HepG2 (cell line): ENCODE results near the gene CRYGS. TPM values are rescaled to one million over a fixed set of nuclear protein-coding genes. Genes with fewer than 3 reads are reported as not detected.

Experiments
- ATAC-seq: fragments of 200-7000 bp; cut with Tn5 transposase; 3 replicates; pipeline ENCODE4 v1.9.1; 2020; ENCODE audit warnings: mild to moderate bottlenecking, moderate library complexity
- BruUV-seq: library from RNA; stranded (reverse); fragments of 400-500 nt; replicated peaks from 2 replicates; lab custom pipeline; 2021; lab: Mats Ljungman, UMichigan
- CTCF ChIA-PET: fragments of 300-600 bp; formaldehyde crosslinking; extraction: SDS; loops from one replicate; lab custom pipeline; 2021; ENCODE audit warnings: low total read pairs, inconsistent platforms, low intra/inter-chr PET ratio; lab: Yijun Ruan, JAX
- POLR2A ChIA-PET: fragments of 350-600 bp; sonication (Branson Sonifier 250); formaldehyde crosslinking; loops from one replicate; lab custom pipeline; 2020; ENCODE audit warnings: antibody characterized with exemption, inconsistent platforms; lab: Yijun Ruan, JAX
- DNase-seq: peaks from one replicate; pipeline ENCODE4 v3.0.0-alpha.2; 2015; ENCODE audit warnings: low spot score
- FAIRE-seq: peaks from 3 replicates; lab custom pipeline; 2011; peaks lifted over from hg19 to GRCh38; lab: Jason Lieb, UNC
- H2AFZ ChIP-seq: one replicate; pipeline ENCODE4 v1.6.1; 2011; ENCODE audit warnings: low read length, inconsistent platforms
- H3K27ac ChIP-seq: fragments of 300-600 bp; 3 replicates; pipeline ENCODE4 v1.8.0; 2011; ENCODE audit warnings: mixed run types, mild to moderate bottlenecking, mixed read lengths, low read length, inconsistent platforms; ENCODE audit not compliant: insufficient read depth; ENCODE audit errors: extremely low read length
- H3K27me3 ChIP-seq, 2 experiments: fragments of 200-600 bp in 1 of 2; 2 replicates in 1 of 2; 3 replicates in 1 of 2; pipeline versions ENCODE4 v1.6.0 to v1.8.0; 2011; ENCODE audit warnings: low read length in 2 of 2, mild to moderate bottlenecking in 2 of 2, moderate library complexity in 2 of 2, inconsistent platforms in 1 of 2; ENCODE audit not compliant: insufficient read depth in 2 of 2, control insufficient read depth in 1 of 2
- H3K36me3 ChIP-seq, 2 experiments: fragments of 200-600 bp in 1 of 2; replicated peaks in 1 of 2; 2 replicates in 1 of 2; 3 replicates in 1 of 2; pipeline versions ENCODE4 v1.5.1 to v1.8.0; 2011; ENCODE audit warnings: low read length in 2 of 2, inconsistent platforms in 1 of 2; ENCODE audit not compliant: insufficient read depth in 2 of 2, control insufficient read depth in 1 of 2
- H3K4me1 ChIP-seq: 2 replicates; pipeline ENCODE4 v1.5.1; 2012; ENCODE audit warnings: low read length, inconsistent platforms; ENCODE audit not compliant: insufficient read depth
- H3K4me2 ChIP-seq: 2 replicates; pipeline ENCODE4 v1.6.0; 2011; ENCODE audit warnings: low read depth, low read length, inconsistent platforms
- H3K4me3 ChIP-seq, 3 experiments: fragments of 200-600 bp in 1 of 3; sonication (generic), shearing (Covaris generic) in 1 of 3; replicated peaks in 1 of 3; 2 replicates each; pipeline ENCODE4 v1.5.1; 2011 to 2016; ENCODE audit warnings: low read length in 3 of 3, inconsistent platforms in 2 of 3, low read depth in 2 of 3, mild to moderate bottlenecking in 2 of 3, control low read depth in 1 of 3, mixed read lengths in 1 of 3; ENCODE audit not compliant: insufficient read depth in 1 of 3
- H3K79me2 ChIP-seq: one replicate; pipeline ENCODE4 v1.6.1; 2011; ENCODE audit warnings: low read length, inconsistent platforms; ENCODE audit not compliant: insufficient read depth
- H3K9ac ChIP-seq: 2 replicates; pipeline ENCODE4 v1.6.0; 2011; ENCODE audit warnings: mild to moderate bottlenecking, low read depth, low read length, inconsistent platforms; ENCODE audit not compliant: insufficient read depth
- H3K9me3 ChIP-seq: 2 replicates; pipeline ENCODE4 v1.5.1; 2012; ENCODE audit warnings: mild to moderate bottlenecking, low read length
- H4K20me1 ChIP-seq: 2 replicates; pipeline ENCODE4 v1.6.0; 2011; ENCODE audit warnings: inconsistent platforms, mild to moderate bottlenecking, low read length, moderate library complexity; ENCODE audit not compliant: insufficient read depth
- FOSL1 ChIP-seq: sonication (generic); formaldehyde crosslinking; IDR thresholded peaks from 2 replicates; pipeline ENCODE4 v1.9.0; 2021; ENCODE audit warnings: missing genetic modification reagents, borderline replicate concordance
- GABPA ChIP-seq, 2 experiments: IDR thresholded peaks; 2 replicates each; pipeline ENCODE4 v1.6.1; 2011 to 2016; ENCODE audit warnings: low read depth in 2 of 2, low read length in 1 of 2, missing biosample characterization in 1 of 2, missing genetic modification characterization in 1 of 2
- HOXA5 ChIP-seq: sonication (generic); formaldehyde crosslinking; IDR thresholded peaks from 2 replicates; pipeline ENCODE4 v1.4.0; 2020; ENCODE audit warnings: missing genetic modification reagents
- MIXL1 ChIP-seq: IDR thresholded peaks from 2 replicates; pipeline ENCODE4 v1.6.1; 2016
- REPIN1 ChIP-seq: sonication (generic); formaldehyde crosslinking; IDR thresholded peaks from 2 replicates; pipeline ENCODE4 v1.8.0; 2022; ENCODE audit warnings: missing genetic modification reagents, low read depth, mild to moderate bottlenecking, borderline replicate concordance
- RORA ChIP-seq: sonication (generic); formaldehyde crosslinking; IDR thresholded peaks from 2 replicates; pipeline ENCODE4 v1.5.0; 2020; ENCODE audit warnings: mild to moderate bottlenecking, missing genetic modification reagents, moderate library complexity
- SP2 ChIP-seq: sonication (generic); formaldehyde crosslinking; IDR thresholded peaks from 2 replicates; pipeline ENCODE4 v1.5.1; 2020; ENCODE audit warnings: mild to moderate bottlenecking, missing genetic modification reagents
- ZFP36 ChIP-seq: fragments of 150-350 bp; IDR thresholded peaks from 2 replicates; pipeline ENCODE4 v1.6.1; 2018; ENCODE audit warnings: borderline replicate concordance, low read length, low read depth; ENCODE audit not compliant: partially characterized antibody
- ZNF232 ChIP-seq: sonication (generic); formaldehyde crosslinking; IDR thresholded peaks from 2 replicates; pipeline ENCODE4 v1.4.0; 2020; ENCODE audit warnings: missing genetic modification reagents, borderline replicate concordance
- ZNF660 ChIP-seq: sonication (generic); formaldehyde crosslinking; IDR thresholded peaks from 2 replicates; pipeline ENCODE4 v1.5.1; 2020; ENCODE audit warnings: mild to moderate bottlenecking, low read depth, missing genetic modification reagents, borderline replicate concordance
- WGBS: methylation state at CpG from one replicate; pipeline ENCODE4 v1.1.6; 2017; ENCODE audit warnings: low lambda C conversion rate; 5-methylcytosine and 5-hydroxymethylcytosine counted together
- in situ Hi-C: cut with HindIII; loops from 2 replicates; pipeline ENCODE4 v1.10.0; 2017; ENCODE audit warnings: low pct_unique_long_range_greater_than_20kb; ENCODE audit not compliant: extremely low pct_ligation_motif_present
- intact Hi-C: fragments of 100-400 bp; cut with micrococcal nuclease; formaldehyde crosslinking; loops from one replicate; pipeline ENCODE4 v1.10.0; 2022; ENCODE audit not compliant: unreplicated experiment
- polyA plus RNA-seq, 8 experiments: library from polyadenylated mRNA; depleted of rRNA in 3 of 8; stranded (reverse) in 7 of 8; unstranded in 1 of 8; fragments of >200 nt; fragmentation: Illumina TruSeq in 4 of 8; extraction: Trizol in 4 of 8; gene quantifications; 2 replicates each; pipeline versions ENCODE4 v1.2.1 to v1.2.3, GENCODE V29; 2011 to 2016; ENCODE audit warnings: low read depth in 4 of 8, missing spikeins in 1 of 8, mixed read lengths in 1 of 8; ENCODE audit not compliant: insufficient read depth in 1 of 8
- total RNA-seq, 5 experiments: library from RNA; depleted of rRNA; stranded (reverse); fragments of >200 nt; fragmentation: Illumina TruSeq; extraction: Trizol; gene quantifications; 2 replicates each; pipeline ENCODE4 v1.2.3, GENCODE V29; 2016; ENCODE audit warnings: low read depth in 1 of 5
- TF ChIP-seq, protein P1 (sequence below): sonication (generic); formaldehyde crosslinking; IDR thresholded peaks from 2 replicates; pipeline ENCODE4 v1.8.0; 2022; ENCODE audit warnings: mild to moderate bottlenecking, missing genetic modification reagents
- TF ChIP-seq, protein P2 (sequence below): sonication (generic); formaldehyde crosslinking; IDR thresholded peaks from 2 replicates; pipeline ENCODE4 v1.5.0; 2020; ENCODE audit warnings: missing genetic modification reagents

Gene CRYGS
- total and polyA plus RNA-seq, 2 of the 13 experiments (the other 11 are each of a cell fraction or from before 2014, with no cell fraction given) = 2.1 to 6.7 TPM

DNA sequence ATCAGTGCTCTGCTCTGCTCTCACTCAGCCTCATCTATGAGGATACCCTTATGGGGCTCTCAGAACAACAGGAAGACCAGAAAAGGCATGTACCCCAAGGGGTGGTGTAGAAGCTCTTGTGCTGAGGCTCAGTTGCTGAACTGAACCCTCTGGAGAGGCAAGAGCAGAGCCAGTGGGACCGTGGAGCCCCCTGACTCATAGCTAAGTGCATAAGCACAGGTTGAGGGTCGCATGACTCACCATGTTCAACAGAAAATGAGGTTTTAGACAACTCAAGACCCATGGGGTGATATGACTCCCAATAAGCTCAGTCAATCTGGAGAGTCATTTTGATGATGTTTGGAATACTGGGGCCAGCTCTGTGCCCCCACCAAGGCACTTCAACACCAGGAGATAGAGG lies 37.3 kb downstream of the CRYGS start (continued):
- TF ChIP-seq ZNF232 (CRISPR knock-in tag) = no peak

DNA sequence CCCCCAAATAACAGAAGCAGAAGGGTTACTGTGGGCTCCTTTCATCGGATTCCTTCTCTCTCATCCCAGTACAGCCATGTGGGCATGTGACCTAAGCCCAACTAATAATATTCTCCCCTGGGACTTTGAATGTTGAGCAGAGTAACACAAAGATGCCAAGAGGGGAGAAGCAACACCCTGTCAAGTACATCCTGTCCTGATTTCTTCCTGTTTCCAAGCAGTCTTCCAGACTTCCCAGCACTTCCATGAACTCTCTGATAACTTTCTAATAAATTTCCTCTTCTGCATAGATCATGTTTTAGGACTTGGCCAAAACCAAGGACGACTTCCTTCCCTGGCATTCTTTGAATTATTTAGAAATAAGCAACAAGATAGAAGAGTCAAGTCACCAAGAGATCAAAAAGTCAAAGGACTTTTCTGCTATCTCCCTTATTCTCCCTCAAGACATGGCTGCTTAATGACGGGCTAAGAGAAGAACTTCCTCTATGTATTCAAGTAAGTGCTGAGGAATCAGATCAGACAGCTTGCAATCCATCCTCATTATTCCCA lies 37.9 kb downstream of the CRYGS start:
- no peak for DNase-seq
- BruUV-seq = no TSS peak
- ATAC-seq = no peak
- ChIA-PET POLR2A (no interaction called here), CTCF (no interaction called here)
- no peak overlapping the region for H3K4me3 ChIP-seq
- in situ Hi-C loops (no loop called here), intact Hi-C loops (no loop called here)
- no peaks in the 10 kb centered on the region for H4K20me1 ChIP-seq
- no peaks in the 10 kb centered on the region for H3K9me3 ChIP-seq
- no peaks in the 10 kb centered on the region for H3K79me2 ChIP-seq
- 62% methylated on average over 3 of the region's 3 CpGs for WGBS
- no peak overlapping the region for H2AFZ ChIP-seq
- FAIRE-seq = no peak
- H3K27ac ChIP-seq = no peak overlapping the region
- H3K4me1 ChIP-seq = no peaks in the 10 kb centered on the region
- no peaks in the 10 kb centered on the region for H3K36me3 ChIP-seq
- no peak overlapping the region for H3K4me2 ChIP-seq
- H3K9ac ChIP-seq = no peak overlapping the region
- TF ChIP-seq SP2 (CRISPR knock-in tag) (no peak), FOSL1 (CRISPR knock-in tag) (no peak)
- peaks cover 1 to 10% of the 10 kb centered on the region in 2 experiments; a peak in 3 of 5 replicates for H3K27me3 ChIP-seq

DNA sequence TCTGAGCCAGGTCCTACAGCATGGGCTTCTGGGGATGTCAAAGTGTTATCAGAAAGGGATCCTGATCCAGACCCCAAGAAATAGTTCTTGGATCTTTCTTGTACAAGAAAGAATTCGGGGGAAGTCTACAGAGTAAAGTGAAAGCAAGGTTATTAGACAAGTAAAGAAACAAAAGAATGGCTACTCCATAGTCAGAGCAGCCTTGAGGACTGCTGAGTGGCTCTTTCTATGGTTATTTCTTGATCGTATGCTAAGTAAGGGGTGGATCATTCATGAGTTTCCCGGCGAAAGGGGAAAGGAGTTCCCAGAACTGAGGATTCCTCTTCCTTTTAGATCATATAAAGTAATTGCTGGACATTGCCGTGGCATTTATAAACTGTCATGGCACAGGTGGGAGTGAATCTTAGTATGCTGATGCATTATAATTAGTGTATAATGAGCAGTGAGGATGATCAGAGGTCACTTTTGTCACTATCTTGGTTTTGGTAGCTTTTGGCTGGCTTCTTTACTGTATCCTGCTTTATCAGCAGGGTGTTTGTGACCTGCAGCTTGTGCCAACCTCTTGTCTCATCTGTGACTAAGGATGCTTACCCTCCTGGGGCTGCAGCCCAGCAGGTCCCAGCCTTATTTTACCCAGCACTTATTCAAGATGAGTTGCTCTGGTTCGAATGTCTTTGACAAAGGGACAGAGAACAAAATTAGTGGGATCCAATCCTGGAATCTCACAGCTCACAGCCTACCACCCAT lies 41.0 kb downstream of the CRYGS start:
- CTCF ChIA-PET = no interaction called here
- Histone ChIP-seq H3K9ac (no peak overlapping the region), H3K36me3 (no peaks in the 10 kb centered on the region), H3K79me2 (no peaks in the 10 kb centered on the region), H3K4me3 (no peak overlapping the region), H3K9me3 (no peaks in the 10 kb centered on the region), H3K4me2 (no peak overlapping the region), H3K27ac (no peak overlapping the region), H3K27me3 (peaks cover 0 to 10% of the 10 kb centered on the region in 2 experiments; a peak in 2 of 5 replicates), H3K4me1 (no peaks in the 10 kb centered on the region), H4K20me1 (no peaks in the 10 kb centered on the region), H2AFZ (no peak overlapping the region)
- no TSS peak for BruUV-seq
- DNase-seq (no peak), FAIRE-seq (no peak), ATAC-seq (no peak)
- 21% methylated on average over 6 of the region's 6 CpGs for WGBS
- intact Hi-C loops = no loop called here
- POLR2A ChIA-PET = no interaction called here
- in situ Hi-C loops = no loop called here
- TF ChIP-seq, protein P1, sequence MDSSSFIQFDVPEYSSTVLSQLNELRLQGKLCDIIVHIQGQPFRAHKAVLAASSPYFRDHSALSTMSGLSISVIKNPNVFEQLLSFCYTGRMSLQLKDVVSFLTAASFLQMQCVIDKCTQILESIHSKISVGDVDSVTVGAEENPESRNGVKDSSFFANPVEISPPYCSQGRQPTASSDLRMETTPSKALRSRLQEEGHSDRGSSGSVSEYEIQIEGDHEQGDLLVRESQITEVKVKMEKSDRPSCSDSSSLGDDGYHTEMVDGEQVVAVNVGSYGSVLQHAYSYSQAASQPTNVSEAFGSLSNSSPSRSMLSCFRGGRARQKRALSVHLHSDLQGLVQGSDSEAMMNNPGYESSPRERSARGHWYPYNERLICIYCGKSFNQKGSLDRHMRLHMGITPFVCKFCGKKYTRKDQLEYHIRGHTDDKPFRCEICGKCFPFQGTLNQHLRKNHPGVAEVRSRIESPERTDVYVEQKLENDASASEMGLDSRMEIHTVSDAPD (CRISPR knock-in tag) = no peak
- TF ChIP-seq, protein P2, sequence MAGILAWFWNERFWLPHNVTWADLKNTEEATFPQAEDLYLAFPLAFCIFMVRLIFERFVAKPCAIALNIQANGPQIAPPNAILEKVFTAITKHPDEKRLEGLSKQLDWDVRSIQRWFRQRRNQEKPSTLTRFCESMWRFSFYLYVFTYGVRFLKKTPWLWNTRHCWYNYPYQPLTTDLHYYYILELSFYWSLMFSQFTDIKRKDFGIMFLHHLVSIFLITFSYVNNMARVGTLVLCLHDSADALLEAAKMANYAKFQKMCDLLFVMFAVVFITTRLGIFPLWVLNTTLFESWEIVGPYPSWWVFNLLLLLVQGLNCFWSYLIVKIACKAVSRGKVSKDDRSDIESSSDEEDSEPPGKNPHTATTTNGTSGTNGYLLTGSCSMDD (CRISPR knock-in tag) = no peak
- TF ChIP-seq ZFP36 = no peak
- TF ChIP-seq ZNF660 (CRISPR knock-in tag) = no peak
- TF ChIP-seq RORA = no peak
- no peak for TF ChIP-seq HOXA5 (CRISPR knock-in tag)
- TF ChIP-seq GABPA (IDR thresholded peaks at IDR 0.05; ENCODE audit: low read depth, low read length) = no peak
- TF ChIP-seq GABPA (CRISPR knock-in tag; IDR thresholded peaks at IDR 0.05; ENCODE audit: low read depth) = no peak
- no peak for TF ChIP-seq REPIN1 (CRISPR knock-in tag)
- TF ChIP-seq MIXL1 = no peak
